HG03135 (cell line): ENCODE measurements around the gene PLXDC2.

ENCODE experiments used
- ATAC-seq: cut with Tn5 transposase; IDR thresholded peaks from one replicate; pipeline ENCODE4 v1.9.1; 2021; ENCODE audit warnings: mild to moderate bottlenecking, moderate library complexity; ENCODE audit not compliant: unreplicated experiment

The PLXDC2 gene

GRCh38 chr10:19815036-19815730, 1.0 kb upstream of the PLXDC2 start:
- ATAC-seq = no peak

- ATAC-seq = no peak
These were observed 361 bp upstream of the PLXDC2 start for GRCh38 chr10:19815731-19816410.

- ATAC-seq = no peak
These were observed 1.1 kb downstream of the PLXDC2 start for GRCh38 chr10:19817231-19817933.

DNA sequence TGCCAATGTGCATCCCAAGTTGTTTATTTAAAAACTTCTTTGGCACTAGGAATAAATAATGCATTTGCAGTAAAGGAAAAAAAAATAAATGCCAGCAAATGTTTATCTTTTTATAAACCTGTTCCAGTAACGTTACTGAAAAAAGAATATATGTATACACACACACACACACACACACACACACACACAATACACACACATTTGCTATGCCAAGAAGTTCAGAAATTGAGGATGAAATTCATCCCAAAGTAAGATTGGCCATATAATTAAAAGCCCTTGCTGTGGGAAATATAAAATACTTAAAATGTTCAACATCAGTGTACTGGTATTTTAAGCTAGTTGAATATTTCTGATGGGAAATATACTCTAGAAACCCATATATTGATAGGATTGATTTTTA, 2.6 kb downstream of the PLXDC2 start:
- ATAC-seq = no peak

GRCh38 chr10:19819419-19820033, 3.3 kb downstream of the PLXDC2 start:
- ATAC-seq = no peak

DNA sequence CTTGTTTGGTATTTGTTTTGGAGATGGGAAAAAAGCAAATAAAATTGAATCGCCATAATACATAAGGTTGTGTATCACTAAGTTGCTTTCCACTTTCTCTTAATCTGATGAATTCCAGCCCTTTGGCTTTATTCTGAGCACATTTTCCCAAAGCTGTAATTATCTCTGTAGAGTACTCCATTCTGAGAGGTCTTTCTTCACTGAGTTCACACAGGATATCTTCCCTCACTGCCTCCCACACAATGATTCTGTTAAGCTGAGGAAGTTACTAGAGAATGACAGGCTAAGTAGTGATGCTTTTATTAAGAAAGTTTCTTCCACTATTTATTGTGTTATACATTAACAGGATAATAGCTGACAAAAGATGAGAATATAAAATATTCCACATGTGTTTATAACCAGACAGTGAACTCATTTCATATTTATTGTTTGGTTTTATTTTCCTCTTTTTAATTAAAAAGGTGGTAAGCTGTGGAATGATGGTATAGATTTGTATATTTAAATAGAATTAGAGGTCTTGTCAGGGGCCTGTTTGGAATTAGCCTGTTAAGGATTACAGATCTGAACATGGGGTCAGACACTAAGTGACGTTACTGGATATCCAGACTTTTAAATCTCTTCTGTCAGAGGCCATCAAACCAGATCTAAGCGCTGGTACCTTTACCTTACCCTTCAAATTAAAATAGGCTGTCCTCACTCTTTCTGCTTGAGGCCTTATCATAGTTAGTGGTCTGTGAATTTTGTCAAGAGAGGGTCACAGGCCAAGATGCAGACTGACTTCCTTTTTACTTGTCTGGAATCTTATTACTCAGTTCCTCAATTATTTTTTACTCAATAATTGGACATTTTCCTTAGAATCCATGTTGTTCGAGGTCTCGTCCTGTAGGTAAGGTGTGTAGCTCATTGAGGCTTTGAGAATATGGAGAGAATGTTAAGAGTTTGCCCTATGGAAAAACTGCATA, 8.4 kb downstream of the PLXDC2 start:
- ATAC-seq = no peak

DNA sequence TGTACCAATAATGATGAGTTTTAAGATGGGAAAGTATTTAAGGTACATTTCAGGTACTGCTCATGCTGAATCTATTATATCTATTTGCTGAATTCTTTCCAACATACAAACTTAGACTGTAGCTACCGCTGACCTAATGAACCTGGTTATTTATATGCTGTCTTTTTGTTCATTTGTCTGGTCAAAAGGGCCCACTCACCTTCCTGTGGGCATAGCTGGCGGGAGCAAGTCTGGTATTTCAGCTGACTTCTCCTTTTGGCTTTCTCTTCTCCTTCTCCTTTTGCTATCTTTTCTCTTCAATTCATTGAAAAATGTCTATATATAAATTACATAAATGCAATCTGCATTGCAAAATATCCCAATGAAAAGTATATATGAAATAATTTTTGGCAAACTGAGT, 9.5 kb downstream of the PLXDC2 start:
- no peak for ATAC-seq

DNA sequence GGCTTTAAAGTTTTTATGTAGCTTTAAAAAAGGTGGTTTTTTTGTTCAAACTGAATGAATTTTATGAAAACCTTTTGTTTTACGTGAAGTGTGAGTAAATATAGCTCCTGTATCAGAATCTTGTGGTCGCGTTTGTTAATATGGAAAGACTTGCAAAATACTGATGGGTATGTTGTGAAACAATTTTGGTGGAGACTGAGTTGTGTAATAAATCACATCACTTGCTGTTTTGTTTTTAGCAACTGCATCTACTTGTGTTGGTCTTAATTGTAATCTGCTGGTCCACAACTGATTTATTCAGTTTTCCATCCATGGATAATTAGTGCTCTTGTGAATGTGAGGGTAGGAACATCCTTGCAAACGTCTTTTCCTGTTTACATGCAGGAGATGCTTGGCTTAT, 10.5 kb downstream of the PLXDC2 start:
- no peak for ATAC-seq

GRCh38 chr10:19828278-19829049, 12.2 kb downstream of the PLXDC2 start:
- no peak for ATAC-seq

GRCh38 chr10:19832699-19833098, 16.5 kb downstream of the PLXDC2 start:
- ATAC-seq = no peak

- no peak for ATAC-seq
These were observed 17.1 kb downstream of the PLXDC2 start for GRCh38 chr10:19833170-19833824.

GRCh38 chr10:19835952-19836351, 19.7 kb downstream of the PLXDC2 start:
- ATAC-seq = no peak

DNA sequence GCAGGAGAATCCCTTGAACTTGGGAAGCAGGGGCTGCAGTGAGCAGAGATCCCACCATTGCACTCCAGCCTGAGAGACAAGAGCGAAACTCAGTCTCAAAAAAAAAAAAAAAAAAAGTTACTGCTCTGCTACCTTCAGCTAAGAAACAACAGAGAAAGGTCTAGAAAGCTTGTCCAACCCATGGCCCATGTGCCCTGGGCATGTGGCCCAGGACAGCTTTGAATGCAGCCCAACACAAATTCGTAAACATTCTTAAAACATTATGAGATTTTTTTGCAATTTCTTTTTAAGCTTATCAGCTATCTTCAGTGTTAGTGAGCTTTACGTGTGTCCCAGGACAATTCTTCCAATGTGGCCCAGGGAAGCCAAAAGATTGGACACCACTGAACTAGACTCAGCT, 22.9 kb downstream of the PLXDC2 start:
- ATAC-seq = no peak

GRCh38 chr10:19839552-19839951, 23.3 kb downstream of the PLXDC2 start:
- ATAC-seq = no peak

DNA sequence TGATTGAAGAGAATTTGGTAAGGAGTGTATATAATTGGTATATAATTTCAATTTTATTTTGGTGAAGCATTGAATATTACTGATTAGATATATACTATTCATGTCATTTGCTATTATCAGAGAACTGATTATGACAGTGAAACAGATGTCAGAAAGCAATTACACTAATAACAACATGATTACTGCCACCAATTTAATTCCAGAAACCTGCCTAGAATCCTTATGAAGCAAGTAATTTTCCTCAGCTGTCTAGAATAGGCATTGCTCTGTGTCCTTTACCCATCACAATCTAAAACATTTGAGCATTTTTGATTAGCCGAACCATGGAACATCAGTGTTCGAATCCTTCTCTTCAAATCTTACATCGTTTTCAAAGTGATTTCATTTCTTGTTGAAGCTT, 24.5 kb downstream of the PLXDC2 start:
- ATAC-seq = no peak

GRCh38 chr10:19843487-19843886, 27.3 kb downstream of the PLXDC2 start:
- no peak for ATAC-seq

GRCh38 chr10:19845503-19846368, 29.5 kb downstream of the PLXDC2 start:
- no peak for ATAC-seq

DNA sequence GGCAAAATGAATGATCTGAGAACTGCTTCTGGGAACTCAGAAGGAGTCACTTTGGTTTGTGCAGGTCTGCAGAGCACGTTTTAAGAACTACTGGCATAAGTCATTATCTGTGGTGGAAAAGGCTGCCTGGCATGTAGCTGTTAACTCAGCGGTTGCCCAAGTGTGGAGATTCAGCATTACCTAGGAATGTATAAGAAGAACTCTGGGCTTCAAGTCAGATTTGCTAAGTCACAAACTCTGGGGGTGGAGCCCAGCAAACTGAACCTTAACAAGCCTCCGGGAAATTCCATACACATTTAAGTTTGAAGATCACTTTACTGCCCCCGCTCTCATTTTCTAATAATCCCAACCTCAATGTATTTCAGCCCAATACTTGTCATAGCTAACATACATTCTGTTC, 31.1 kb downstream of the PLXDC2 start:
- no peak for ATAC-seq
